GM15510 (cell line): ENCODE results near the gene CXCL5.

Experiments
- POLR2A ChIP-seq: IDR thresholded peaks from 3 replicates; pipeline ENCODE4 v1.6.1; 2011; ENCODE audit warnings: borderline replicate concordance; ENCODE audit not compliant: insufficient read length; ENCODE audit errors: extremely low read depth

CXCL5 gene

GRCh38 chr4:74030285-74030684 is 31.8 kb upstream of the CXCL5 start:
- no peak for TF ChIP-seq POLR2A

- TF ChIP-seq POLR2A: no peak
Measured at GRCh38 chr4:74028504-74028903, 30.0 kb upstream of the CXCL5 start.

GRCh38 chr4:74023709-74024108 is 25.2 kb upstream of the CXCL5 start:
- no peak for TF ChIP-seq POLR2A

GRCh38 chr4:74021601-74022000 is 23.1 kb upstream of the CXCL5 start:
- TF ChIP-seq POLR2A: no peak

GRCh38 chr4:74018771-74019170 is 20.3 kb upstream of the CXCL5 start:
- no peak for TF ChIP-seq POLR2A

DNA sequence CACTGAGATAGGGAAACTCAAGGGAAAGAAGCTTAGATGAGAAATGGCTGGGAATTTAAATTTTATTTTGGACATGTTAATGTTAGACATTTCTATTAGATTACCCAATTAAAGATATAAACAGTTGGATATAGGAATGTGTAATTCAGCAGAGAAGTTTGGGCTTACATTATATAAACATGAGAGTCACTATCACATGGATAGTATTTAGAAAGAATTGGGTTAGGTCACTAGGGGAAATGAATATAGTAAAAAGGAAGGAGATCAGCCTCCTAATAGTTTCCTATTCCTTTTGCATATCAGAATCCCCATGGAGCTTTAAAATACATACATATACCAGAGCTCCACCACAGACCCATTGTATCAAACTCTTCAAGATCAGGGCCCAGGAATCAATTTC is 19.6 kb upstream of the CXCL5 start:
- TF ChIP-seq POLR2A: no peak

DNA sequence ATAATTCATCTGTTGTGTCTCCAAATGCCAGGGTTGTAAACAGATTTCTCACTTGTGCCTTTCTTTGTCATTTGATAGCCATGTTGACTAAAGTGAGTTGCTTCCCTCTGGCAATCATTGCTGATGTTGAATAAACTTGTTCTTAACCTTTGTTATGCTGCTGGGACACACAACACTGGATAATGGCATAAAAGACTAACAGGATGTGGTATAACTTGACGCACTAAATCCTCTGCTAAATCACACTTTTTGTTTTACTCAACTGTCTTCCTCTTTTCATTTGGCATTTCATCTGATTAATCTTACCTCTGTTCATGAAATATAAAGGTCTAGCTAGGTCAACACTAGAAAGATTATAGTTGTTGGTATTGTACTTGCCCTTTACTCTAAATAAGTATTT is 17.6 kb upstream of the CXCL5 start:
- TF ChIP-seq POLR2A: no peak

DNA sequence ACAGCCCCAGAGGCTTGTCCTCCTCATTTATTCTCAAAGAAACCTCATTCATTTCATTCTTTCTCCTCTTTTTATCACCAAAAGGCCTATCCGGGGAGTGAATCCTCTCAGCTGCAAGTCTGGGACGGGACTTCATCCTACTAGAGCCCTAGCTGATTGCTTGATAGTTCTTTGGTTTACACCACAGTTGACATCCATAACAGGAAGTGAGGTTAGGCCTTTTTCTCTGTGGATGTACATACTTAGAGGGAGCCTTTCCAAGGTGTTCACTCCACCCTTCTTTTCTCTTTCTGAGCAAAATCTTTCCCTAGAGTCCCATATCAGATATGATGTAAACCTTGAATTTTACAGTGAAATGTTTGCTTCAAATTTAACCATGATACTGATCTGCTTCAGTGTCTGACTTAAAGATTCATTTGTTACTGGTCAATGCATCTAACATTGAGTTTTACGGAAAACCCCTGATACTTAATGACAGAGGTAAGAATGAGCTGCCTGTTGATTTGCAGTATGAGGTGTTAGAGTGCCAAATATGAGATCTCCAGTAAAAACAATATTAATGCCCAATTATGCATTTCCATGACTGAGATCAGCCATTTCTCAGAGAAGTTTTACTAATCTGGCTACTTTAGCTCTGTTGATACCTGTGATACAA is 16.8 kb upstream of the CXCL5 start:
- no peak for TF ChIP-seq POLR2A

DNA sequence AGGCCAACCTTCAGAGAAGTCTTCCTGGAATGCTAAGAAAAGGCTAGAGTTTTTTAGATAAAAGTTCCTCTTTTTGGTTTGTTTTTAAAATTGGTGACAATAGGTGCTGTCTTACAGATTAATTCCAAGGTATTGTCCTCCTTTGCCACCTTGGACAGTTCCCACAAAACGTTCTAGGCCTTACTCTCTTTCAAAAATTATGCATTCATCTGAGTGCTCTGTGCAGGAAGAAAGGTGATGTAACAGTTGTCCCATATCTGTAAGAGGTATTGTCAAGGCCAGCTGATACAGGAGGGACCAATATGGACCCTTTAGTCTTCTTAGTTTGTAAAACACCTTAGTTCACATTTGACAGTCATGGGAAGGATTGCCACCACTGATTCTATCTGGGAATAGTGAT is 15.9 kb upstream of the CXCL5 start:
- no peak for TF ChIP-seq POLR2A

GRCh38 chr4:74013264-74013663 is 14.8 kb upstream of the CXCL5 start:
- TF ChIP-seq POLR2A: no peak

DNA sequence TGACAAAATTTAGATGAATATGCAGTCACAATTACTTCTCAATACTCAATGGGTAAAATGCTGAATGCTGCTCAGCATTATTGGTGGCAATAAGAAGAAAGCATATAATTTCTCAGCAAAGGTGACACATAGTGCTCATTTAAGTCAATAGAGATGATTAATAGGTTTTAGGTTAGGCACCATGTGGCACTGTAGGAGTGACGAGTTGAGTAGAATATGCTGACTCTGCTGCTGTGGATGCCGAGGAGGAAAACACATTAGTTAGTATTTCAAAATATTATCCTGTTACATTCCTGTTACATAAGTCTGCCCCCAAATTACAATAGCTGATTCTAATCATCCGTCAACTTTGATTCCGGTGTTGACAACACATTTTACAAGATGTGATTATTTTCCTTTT is 13.7 kb upstream of the CXCL5 start:
- TF ChIP-seq POLR2A: no peak

DNA sequence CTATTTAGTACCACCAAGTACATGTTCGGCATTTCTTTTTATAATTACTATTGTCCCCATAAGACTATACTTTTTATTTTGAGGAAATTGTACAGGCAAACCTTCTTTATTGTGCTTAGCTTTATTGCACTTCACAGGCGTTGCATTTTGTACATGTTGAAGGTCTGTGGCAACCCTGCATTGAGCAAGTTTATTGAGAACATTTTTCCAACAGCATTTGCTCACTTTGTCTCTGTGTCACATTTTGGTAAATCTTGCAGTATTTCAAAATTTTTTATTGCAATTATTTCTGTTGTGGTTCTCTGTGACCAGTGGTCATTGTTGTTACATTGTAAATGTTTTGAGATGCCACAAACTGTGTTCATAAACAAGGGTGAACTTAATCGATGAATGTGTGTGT is 10.8 kb upstream of the CXCL5 start:
- TF ChIP-seq POLR2A: no peak

DNA sequence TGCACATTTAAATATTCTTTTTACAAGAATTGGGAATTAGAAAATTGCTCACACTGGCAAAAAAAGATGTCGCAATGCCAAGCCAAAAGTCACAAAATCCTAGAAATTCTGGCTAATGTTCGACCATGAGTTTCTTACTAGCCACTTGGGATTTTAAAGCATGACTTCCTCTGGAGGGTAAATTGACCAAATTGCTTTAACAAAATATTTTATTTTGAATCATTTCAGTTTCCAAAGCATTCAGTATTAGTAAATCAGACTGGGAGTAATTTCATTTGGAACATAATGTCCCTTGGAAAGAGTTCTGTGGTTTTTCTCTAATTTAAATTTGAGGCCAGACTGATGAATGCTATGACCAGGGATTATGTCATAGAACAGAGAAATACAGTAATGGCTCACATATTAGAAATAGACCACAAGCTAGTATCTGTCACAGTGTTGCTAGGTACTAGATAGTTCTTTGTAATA is 7.6 kb upstream of the CXCL5 start:
- TF ChIP-seq POLR2A: no peak

- no peak for TF ChIP-seq POLR2A
Measured at GRCh38 chr4:74005528-74005927, 7.1 kb upstream of the CXCL5 start.

DNA sequence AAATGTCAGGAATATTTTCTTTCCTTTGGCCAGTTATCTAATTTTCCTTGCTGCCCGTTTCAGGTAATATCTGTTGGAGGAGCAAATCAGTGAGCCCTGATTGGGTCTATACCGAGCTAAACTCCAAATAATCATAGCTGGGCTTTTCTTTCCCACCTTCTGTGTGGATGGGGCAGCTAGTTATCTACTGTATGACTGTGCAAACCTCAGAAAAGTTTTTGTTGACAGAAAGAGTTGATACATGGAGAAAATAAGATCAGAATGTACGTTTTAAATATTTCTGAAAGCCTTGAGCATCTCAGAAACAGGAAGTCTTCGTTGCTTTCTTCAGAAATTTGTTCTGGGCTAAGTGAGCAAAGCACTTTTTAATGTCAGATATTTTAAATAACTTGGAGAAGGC is 6.2 kb upstream of the CXCL5 start:
- no peak for TF ChIP-seq POLR2A

DNA sequence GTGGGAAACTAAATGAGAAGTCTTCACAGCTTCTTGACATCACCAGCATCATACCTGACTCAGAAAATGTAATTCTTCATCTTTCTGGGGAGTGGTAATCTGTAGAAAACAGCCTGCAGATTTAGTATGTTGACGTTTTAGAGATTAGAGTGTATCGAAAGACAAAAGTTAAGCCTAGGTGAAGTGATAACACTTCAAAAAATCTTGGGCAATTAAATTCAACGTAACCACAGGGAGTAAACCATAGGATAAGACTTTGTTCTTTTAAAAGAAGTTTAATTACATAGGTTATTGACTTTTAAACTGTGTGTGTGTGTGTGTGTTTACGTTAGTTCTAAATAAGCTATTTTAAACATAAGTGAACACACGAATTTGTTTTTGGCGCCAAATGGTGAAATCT is 1.8 kb upstream of the CXCL5 start:
- no peak for TF ChIP-seq POLR2A

- no peak for TF ChIP-seq POLR2A
Measured at GRCh38 chr4:73992050-73992449, 6.4 kb downstream of the CXCL5 start.
